ENCODE measurements around the gene CES4A.

Gene CES4A

GRCh38 chr16:67017810-67018488, 29.6 kb downstream of the CES4A start:
- DNase-seq (ENCODE audit: low read depth in 4 of 4, low spot score in 1 of 4) = peak; percentile 69 to 84 (median 76)

- no peak for DNase-seq (ENCODE audit: low read depth in 4 of 4, low spot score in 1 of 4)
Measured at GRCh38 chr16:67019171-67019570, 30.8 kb downstream of the CES4A start.

GRCh38 chr16:67021321-67021720, 32.9 kb downstream of the CES4A start:
- DNase-seq (ENCODE audit: low read depth in 4 of 4, low spot score in 1 of 4) = no peak

DNA sequence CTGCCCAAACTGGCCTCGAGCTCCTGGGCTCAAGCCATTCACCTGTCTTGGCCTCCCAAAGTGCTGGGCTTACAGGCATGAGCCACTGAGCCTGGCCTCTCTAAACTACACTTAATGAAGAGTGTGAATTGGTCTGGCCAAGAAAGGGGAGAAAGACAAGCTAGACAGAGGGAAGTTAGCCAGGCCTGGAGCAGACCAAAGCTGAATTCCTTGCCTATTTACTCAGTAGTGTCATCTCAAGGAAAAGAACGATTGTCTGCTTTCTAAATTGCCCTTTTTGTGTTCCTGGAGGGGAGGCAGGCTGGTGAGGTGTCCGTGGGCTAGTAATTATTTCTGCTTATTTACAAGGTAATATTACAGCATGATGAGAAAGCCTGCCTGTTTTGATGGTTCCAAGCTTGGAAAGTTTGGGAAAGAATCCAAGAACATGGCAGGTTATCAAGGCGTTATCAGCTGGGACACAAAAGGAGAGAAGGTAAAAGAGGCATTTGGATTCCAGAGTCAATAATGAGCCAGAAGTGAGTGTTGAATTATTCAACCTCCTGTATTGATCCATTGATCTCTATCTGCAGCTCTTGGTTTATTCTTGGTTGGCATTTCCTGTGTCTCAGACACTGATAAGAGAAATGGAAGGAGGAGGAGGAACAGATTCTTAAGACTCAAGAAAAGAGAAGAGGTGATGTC, 34.3 kb downstream of the CES4A start:
- DNase-seq (ENCODE audit: low read depth in 4 of 4, low spot score in 1 of 4) = no peak

DNA sequence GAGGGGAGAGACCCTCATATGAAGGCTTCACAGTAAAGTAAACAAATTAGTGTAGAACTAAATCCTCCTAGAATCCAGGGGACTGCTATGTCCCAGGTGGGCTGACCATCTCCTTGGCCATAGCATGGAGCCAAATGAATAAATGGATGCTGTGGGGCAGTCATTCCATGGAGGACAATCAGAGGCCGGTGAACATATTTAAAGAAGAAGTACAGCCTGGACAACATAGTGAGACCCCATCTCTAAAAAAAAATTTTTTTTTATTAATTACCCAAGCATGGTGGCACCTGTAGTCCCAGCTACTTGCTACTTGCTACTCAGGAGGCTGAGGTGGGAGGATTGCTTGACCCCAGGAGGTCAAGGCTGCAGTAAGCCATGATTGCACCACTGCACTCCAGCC, 35.3 kb downstream of the CES4A start:
- DNase-seq (ENCODE audit: low read depth in 4 of 4, low spot score in 1 of 4) = no peak

DNA sequence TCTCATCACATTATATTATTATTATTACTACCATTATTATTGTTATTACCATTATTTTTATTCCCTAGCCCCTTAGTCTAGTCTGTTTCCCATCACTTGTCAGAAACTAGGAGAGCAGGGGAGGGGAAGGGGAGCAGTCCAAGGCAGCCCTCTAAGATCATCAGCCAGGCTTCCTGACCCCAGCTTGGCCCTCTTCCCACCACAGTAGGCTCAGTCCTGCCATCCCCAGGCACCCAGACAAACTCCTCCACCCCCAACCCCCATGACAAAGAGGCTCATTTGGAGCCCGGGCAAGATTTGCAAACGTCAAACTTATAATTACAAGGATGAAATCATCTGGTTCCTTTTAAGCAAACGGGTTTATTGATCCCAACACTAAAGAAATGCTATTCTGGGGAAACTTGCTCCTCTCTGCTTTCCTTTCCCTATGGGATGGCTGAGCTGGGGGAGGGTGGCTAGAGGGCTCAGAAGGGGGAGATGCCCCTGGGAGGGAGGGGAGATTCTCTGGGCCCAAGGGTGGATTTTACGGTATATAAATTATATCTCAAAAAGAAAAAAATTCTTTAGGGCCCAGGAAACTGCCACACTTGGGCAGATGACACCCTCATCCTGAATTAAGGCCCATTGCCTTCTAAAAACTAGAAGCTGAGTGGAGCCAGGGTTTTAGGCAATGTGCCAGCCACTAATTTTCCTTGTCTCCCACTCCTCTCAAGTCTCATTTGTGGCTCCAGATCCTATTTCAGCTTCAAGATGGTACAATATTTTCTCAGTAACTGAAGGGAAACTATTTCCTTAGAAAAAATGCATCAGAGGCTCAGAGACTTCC, 36.2 kb downstream of the CES4A start:
- no peak for DNase-seq (ENCODE audit: low read depth in 4 of 4, low spot score in 1 of 4)

DNA sequence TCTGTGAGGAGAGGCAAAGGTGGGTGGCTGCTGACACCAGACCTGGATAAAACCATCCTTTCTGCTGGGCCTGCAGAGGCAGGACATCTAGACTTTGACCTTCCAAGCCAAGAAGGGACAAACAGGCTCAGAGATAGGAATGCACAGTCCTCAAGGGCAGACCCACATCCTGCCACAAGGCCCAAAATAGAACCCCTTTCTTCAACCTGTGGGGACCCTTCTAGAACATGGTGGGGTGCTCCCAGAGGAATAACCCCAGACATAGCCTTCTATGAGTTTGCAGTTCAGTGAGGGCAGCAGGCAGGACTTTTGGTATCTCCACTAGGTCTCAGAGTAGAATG, 36.8 kb downstream of the CES4A start:
- no peak for DNase-seq (ENCODE audit: low read depth in 4 of 4, low spot score in 1 of 4)

- DNase-seq (ENCODE audit: low read depth in 4 of 4, low spot score in 1 of 4) = no peak
Measured at GRCh38 chr16:67026570-67026969, 38.2 kb downstream of the CES4A start.

- DNase-seq (ENCODE audit: low read depth in 4 of 4, low spot score in 1 of 4) = no peak
Measured at GRCh38 chr16:67027046-67027445, 38.7 kb downstream of the CES4A start.

DNA sequence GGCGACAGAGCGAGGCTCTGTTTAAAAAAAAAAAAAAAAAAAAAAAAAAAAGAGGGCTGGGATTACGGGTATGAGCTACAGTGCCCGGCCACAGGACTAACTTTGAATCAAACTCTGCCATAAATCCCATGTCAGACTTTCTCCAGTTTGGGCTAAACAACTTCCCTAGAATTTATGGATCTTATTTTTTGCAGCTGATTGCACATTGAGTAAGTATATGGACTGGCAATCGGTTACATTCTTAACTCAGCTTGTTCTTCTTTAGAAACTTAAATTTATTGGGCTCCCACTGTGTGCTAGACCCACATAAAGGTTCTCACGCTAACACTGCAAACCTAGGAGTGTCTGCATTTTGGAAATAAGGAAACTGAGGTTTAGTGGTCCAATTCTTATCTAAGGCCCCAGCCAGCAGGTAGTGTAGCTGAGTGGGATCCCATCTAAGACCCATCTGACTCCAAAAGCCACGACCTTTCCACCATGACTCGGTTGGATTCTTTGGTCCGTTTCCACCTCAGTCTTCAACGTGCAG, 39.8 kb downstream of the CES4A start:
- no peak for DNase-seq (ENCODE audit: low read depth in 4 of 4, low spot score in 1 of 4)

- DNase-seq (ENCODE audit: low read depth in 4 of 4, low spot score in 1 of 4) = peak; percentile 74 to 89 (median 86)
Measured at GRCh38 chr16:67028696-67029253, 40.4 kb downstream of the CES4A start, which contains the start of gene CBFB. Gene CBFB (plus strand): TSS chr16:67029149. CDS start chr16:67029408, 259 bp downstream.

GRCh38 chr16:67029254-67030096, 41.1 kb downstream of the CES4A start:
- peak; percentile 22 to 45 (median 38) for DNase-seq (ENCODE audit: low read depth in 4 of 4, low spot score in 1 of 4)

DNA sequence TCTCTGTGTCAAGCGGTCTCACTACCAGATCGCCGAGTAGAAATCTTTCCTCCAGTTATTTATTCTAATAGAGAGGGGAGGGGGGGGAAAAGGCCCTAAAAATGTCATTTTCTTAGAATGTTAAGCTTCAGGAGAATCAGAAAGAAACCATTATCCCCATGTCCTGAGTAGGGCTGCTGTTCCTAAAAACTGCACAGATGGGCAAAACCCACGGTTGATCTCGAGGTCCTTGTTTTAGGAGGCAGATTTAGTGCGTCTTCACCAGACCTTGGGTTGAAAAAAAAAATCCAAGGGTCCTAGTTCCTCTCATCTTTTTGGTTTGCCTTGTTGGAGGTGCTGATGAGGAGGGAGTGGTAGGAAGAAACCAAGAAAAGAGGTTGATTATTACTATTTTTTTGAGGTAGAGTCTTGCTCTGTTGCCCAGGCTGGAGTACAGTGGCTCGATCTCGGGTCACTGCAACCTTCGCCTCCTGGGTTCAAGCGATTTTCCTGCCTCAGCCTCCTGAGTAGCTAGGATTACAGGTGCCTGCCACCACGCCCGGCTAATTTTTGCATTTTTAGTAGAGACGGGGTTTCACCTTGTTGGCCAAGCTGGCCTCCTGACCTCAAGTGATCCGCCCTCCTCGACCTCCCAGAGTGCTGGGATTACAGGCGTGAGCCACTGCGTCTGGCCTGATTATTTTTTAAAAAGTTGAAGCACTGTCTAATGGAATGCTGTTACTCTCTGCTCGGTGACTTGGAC, 42.0 kb downstream of the CES4A start:
- DNase-seq (ENCODE audit: low read depth in 4 of 4, low spot score in 1 of 4) = no peak

GRCh38 chr16:67034487-67034886, 46.1 kb downstream of the CES4A start:
- no peak for DNase-seq (ENCODE audit: low read depth in 4 of 4, low spot score in 1 of 4)

GRCh38 chr16:67035364-67035763, 47.0 kb downstream of the CES4A start:
- DNase-seq (ENCODE audit: low read depth in 4 of 4, low spot score in 1 of 4) = no peak

DNA sequence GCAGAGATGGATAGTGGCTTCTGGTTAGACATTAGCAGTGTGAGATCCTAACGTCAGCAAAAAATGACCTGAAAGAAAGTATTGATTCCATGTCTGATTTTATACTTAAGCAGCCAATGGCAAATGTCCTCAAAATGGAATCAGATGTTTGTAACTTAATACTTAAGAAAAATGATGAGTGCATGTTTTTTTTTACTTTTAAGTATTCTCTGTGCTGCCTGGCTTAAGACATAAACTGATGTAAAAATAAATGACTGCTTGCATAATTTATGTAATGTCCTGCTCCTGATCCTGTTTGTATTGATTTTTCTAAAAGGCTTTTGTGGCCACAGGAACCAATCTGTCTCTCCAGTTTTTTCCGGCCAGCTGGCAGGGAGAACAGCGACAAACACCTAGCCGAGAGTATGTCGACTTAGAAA, 47.9 kb downstream of the CES4A start:
- no peak for DNase-seq (ENCODE audit: low read depth in 4 of 4, low spot score in 1 of 4)

- DNase-seq (ENCODE audit: low read depth in 4 of 4, low spot score in 1 of 4) = no peak
Measured at GRCh38 chr16:67039260-67040020, 51.1 kb downstream of the CES4A start.

DNA sequence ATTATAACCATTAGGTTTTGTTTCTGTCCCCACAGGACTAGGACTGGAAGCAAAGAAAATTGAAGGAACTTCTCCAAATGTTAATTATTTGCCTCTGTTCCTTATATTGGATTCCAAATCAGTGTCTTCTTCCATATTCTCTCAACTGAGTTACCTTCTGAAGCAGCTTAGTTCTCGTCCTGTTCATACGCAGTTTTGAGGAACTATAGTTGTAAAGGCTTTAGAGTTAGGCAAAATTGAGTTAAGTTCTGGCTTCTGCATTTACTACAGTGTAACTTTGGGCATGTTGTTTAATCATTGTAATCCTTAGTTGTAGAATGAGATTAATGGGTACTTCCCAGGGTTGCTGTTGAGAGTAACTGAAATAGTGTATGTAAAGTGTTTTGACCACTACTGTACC, 51.8 kb downstream of the CES4A start:
- DNase-seq (ENCODE audit: low read depth in 4 of 4, low spot score in 1 of 4) = no peak

DNA sequence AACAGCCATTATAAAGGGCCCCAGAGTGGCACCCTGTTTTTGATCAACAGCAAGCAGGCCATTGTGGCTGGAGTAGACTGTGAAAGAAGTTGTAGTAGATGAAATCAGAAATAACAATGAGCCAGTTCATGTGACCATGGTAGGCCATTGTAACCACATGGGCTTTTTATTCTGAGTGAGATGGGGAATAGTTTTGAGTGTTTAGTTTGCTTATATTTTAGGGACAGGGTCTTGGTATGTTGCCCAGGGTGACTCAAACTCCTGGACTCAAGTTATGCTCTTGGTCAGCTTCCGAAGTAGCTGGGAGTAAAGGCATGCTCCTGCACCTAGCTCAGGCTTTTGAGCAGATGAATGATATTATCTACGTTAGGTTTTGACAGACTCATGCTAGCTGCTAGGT, 52.5 kb downstream of the CES4A start:
- DNase-seq (ENCODE audit: low read depth in 4 of 4, low spot score in 1 of 4) = no peak
